ENCODE measurements around the gene ELN. TPM values are rescaled to one million over a fixed set of nuclear protein-coding genes. Genes with fewer than 3 reads are reported as not detected.
"Not testable (repeated sequence)": the region's sequence is repeated elsewhere in the genome, so short reads cannot be mapped to it uniquely, and the experiment has no call there.

The ELN gene
- total RNA-seq, 2 experiments from 2014 or later, result not detected

DNA sequence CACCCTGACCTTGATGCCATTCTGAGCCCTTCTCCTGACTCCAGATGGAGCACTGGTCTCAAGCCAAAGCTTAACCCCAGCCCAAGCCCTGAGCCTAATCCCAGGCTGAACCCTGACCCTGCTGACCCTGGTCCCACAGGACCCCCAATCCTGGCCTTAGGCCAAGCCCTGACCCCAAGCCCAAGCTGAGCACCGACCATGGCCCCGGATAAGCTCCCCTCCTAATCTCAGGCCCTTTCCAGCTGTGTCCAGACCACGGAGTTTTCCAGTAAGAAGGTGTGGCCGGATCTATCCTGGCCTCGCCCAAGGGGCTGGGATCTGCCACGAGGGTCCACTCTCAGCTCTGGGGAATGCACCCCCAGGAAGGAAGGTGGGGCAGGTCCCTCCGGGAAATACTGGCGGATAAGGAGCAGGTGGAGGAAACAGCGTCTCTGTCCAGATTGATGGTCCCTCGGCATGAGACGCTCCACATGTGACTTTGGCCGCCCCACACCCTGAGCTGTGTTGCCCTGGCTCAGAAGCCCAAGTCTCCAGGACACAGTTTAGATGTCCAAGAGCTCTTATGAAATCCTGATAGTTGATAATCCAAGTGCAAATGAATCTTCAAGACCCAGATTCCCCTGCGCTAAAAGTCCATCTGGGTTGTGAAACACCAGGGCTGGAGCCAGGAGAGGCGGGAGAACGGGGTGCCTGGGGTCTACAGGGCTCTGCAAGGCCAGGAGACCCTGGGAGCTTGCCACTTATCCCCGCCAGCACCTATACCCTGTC, 10.4 kb downstream of the ELN start:
- H3K27ac Mint-ChIP-seq, result no peak overlapping the region
- ATAC-seq (no peak), DNase-seq (no peak)
- no peaks in the 10 kb centered on the region for H3K36me3 Mint-ChIP-seq (ENCODE audit: low read depth)
- ChIA-PET POLR2A (no interaction called here), CTCF (interaction anchor here (1.8 kb wide), 1 partner anchor 13 kb away, joined by 16 read pairs; no protein-coding TSS in a partner anchor)
- H3K4me1 Mint-ChIP-seq, result no peaks in the 10 kb centered on the region
- no peak overlapping the region for H3K4me3 Mint-ChIP-seq
- no peaks in the 10 kb centered on the region for H3K9me3 Mint-ChIP-seq (ENCODE audit: low read depth)
- intact Hi-C loops (cut with DNase I, micrococcal nuclease), result no loop called here
- H3K27me3 Mint-ChIP-seq, result no peaks in the 10 kb centered on the region

DNA sequence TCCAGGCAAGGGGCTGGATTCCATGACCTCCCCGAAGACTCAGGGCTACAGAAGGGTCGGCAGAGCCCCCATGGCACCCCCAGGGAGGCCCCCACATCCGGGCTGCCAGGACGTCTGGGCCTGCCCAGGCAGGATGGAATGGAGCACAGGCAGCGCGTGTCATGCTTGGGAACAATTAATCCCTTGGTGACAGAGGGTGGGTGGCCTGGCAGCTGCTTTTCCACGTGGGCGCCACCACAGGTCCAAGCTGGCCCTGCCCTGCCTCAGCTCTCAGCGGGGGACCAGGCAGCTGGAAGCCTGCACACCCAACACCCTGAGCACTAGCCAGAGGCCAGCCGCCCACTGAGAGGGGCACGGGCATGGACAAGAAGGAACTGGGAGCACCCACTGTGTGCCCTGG, 11.4 kb downstream of the ELN start:
- DNase-seq (no peak), ATAC-seq (no peak)
- Mint-ChIP-seq H3K27ac (no peak overlapping the region), H3K9me3 (ENCODE audit: low read depth) (no peaks in the 10 kb centered on the region), H3K4me3 (no peak overlapping the region), H3K27me3 (no peaks in the 10 kb centered on the region), H3K4me1 (no peaks in the 10 kb centered on the region), H3K36me3 (ENCODE audit: low read depth) (no peaks in the 10 kb centered on the region)
- ChIA-PET CTCF (interaction anchor here (1.8 kb wide), 1 partner anchor 14 kb away, joined by 16 read pairs; no protein-coding TSS in a partner anchor), POLR2A (no interaction called here)
- intact Hi-C loops (cut with DNase I, micrococcal nuclease), result no loop called here

GRCh38 chr7:74040101-74040790, 12.3 kb downstream of the ELN start:
- no peaks in the 10 kb centered on the region for H3K9me3 Mint-ChIP-seq (ENCODE audit: low read depth)
- ChIA-PET CTCF (interaction anchor here (0.6 kb wide), 1 partner anchor 165 kb away, joined by 4 read pairs; no protein-coding TSS in a partner anchor), POLR2A (no interaction called here)
- ATAC-seq (no peak), DNase-seq (no peak)
- H3K27ac Mint-ChIP-seq, result no peak overlapping the region
- no peaks in the 10 kb centered on the region for H3K36me3 Mint-ChIP-seq (ENCODE audit: low read depth)
- no peaks in the 10 kb centered on the region for H3K27me3 Mint-ChIP-seq
- intact Hi-C loops (cut with DNase I, micrococcal nuclease), result no loop called here
- H3K4me1 Mint-ChIP-seq, result no peaks in the 10 kb centered on the region
- H3K4me3 Mint-ChIP-seq, result no peak overlapping the region

DNA sequence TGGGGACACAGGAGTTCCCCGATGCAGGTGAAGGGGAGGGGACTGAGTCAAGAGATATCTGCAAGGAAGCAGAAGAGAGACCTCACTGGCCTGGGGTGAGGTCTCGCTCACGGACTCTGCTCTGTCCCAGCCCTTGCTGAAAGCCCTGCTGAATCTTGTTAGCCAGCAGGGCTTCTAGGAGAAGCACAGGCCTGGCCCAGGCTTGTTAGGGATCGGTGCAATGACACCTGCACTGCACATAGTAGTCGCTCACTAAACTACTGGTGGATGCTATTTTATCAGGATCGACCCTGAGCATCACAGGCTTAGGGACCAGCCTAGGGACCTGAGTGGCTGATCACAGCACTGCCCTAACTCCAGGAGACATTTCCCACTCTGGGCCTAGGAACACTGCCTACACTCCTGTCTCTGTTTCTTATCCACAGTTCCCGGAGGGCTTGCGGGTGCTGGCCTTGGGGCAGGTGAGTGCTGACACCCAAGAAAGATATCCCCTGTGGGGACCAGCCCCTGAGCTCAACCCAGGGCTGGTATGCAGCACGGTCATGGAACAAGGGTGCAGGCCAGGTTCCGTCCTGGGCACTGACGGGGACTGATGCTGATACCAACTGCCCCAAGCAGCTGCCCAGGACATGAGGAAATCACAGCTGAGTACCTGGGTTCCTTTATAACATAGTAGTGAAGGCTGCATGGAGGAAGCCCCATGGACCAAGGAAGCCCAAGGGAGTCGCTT, 13.0 kb downstream of the ELN start:
- Mint-ChIP-seq H3K36me3 (ENCODE audit: low read depth) (no peaks in the 10 kb centered on the region), H3K27ac (no peak overlapping the region), H3K4me1 (no peaks in the 10 kb centered on the region), H3K4me3 (no peak overlapping the region), H3K27me3 (no peaks in the 10 kb centered on the region), H3K9me3 (ENCODE audit: low read depth) (no peaks in the 10 kb centered on the region)
- ChIA-PET POLR2A (no interaction called here), CTCF (interaction anchor here (0.6 kb wide), 1 partner anchor 165 kb away, joined by 4 read pairs; no protein-coding TSS in a partner anchor)
- intact Hi-C loops (cut with DNase I, micrococcal nuclease), result no loop called here
- no peak for ATAC-seq
- no peak for DNase-seq

DNA sequence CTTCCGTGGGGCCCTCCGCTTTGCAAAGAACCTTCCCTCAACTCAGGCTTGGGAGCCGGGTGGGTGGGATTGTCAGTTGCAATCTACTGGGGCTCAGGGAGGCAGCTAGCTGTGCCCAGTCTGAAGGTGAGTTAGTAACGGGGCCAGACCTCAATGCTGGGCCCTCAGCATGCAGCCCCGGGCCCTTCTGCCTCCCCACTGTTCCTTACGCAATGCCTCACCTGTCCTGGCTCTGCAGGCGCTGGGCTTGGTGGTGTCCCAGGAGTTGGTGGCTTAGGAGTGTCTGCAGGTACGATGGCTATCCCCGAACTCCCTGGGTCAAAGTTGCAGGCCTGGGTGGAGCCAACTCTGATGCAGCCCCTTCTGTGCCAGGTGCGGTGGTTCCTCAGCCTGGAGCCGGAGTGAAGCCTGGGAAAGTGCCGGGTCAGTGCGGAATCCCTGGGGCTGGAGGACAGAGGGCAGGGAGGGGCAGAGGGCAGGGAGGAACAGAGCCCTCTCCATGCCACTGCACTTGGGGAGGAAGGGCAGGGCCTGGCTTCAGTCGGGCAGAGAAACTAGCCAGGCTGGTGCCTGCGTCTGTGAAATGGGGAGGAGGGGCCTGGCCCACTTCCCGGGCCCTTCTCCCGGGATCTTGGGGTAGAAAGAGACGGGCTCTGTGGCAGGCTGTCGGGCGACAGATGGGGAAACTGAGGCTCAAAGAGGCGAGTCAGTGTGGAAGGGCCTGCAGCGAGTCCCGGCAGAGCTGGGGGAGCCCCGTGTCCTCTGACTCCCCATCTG, 15.0 kb downstream of the ELN start:
- Mint-ChIP-seq H3K36me3 (ENCODE audit: low read depth) (no peaks in the 10 kb centered on the region), H3K27me3 (no peaks in the 10 kb centered on the region)
- CTCF ChIA-PET, result no interaction called here

GRCh38 chr7:74043523-74043951, 15.6 kb downstream of the ELN start:
- Mint-ChIP-seq H3K27ac (no peak overlapping the region), H3K9me3 (ENCODE audit: low read depth) (no peaks in the 10 kb centered on the region), H3K4me1 (no peaks in the 10 kb centered on the region), H3K4me3 (no peak overlapping the region), H3K27me3 (no peaks in the 10 kb centered on the region), H3K36me3 (ENCODE audit: low read depth) (no peaks in the 10 kb centered on the region)
- ChIA-PET CTCF (no interaction called here), POLR2A (no interaction called here)
- ATAC-seq, result no peak
- no peak for DNase-seq
- intact Hi-C loops (cut with DNase I, micrococcal nuclease), result no loop called here

More for the DNA sequence above, 15.0 kb downstream of the ELN start:
- DNase-seq, result no peak
- Mint-ChIP-seq H3K4me3 (no peak overlapping the region), H3K4me1 (no peaks in the 10 kb centered on the region), H3K27ac (no peak overlapping the region), H3K9me3 (ENCODE audit: low read depth) (no peaks in the 10 kb centered on the region)
- POLR2A ChIA-PET, result no interaction called here
- ATAC-seq, result no peak
- intact Hi-C loops (cut with DNase I, micrococcal nuclease), result no loop called here

DNA sequence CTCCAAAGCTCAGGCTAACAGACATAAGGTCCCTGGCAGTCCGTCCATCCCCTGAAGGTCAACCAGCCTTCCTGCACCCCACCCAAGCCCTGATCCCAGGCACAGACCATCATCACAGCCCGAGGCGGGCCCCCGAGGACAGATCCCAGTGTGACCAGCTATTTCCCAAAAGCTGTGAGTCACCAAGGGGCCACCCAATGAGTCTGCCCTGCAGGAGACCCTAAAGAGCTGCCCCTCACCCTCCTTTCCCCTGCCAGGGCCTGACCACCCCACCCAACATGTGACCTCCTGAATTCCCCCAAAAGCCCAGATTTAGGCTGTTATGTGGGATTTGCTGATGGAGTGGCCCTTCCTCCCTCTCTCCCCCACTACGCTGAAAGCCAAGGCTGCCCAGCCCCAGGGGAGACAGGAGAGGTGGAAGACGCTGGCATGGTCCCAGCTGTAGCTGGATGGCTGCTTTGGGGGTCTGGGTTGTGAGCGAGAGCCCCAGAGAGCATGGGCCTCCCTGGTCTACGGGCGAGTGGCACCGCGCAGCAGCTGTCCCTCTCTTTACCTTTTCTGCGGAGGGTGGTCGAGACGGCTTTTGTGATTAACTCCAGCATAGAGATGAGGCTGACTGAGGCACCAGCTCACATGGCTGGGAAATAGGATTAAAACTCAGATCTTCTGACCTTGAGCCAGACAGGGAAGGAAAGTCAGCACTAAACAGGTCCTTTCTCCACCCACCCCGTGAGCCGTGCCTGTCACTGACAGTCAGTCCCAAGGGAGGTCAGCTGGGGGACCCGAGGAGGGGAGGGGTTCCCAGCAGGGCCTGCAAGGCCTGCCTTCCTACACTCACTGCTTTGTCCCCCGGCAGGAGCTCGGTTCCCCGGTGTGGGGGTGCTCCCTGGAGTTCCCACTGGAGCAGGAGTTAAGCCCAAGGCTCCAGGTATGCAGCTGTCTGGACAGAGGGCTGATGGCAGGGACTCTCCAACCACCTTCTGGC, 16.7 kb downstream of the ELN start:
- H3K36me3 Mint-ChIP-seq (ENCODE audit: low read depth), result no peaks in the 10 kb centered on the region
- intact Hi-C loops (cut with DNase I, micrococcal nuclease), result no loop called here
- H3K27ac Mint-ChIP-seq, result no peak overlapping the region
- H3K27me3 Mint-ChIP-seq, result no peaks in the 10 kb centered on the region
- CTCF ChIA-PET, result interaction anchor here (0.7 kb wide), 1 partner anchor 20 kb away, joined by 4 read pairs; no protein-coding TSS in a partner anchor
- H3K4me1 Mint-ChIP-seq, result no peaks in the 10 kb centered on the region
- DNase-seq (no peak), ATAC-seq (no peak)
- H3K4me3 Mint-ChIP-seq, result no peak overlapping the region
- POLR2A ChIA-PET, result no interaction called here
- H3K9me3 Mint-ChIP-seq (ENCODE audit: low read depth), result no peaks in the 10 kb centered on the region

GRCh38 chr7:74046581-74046980, 18.6 kb downstream of the ELN start:
- H3K27ac Mint-ChIP-seq; H3K4me1 Mint-ChIP-seq; DNase-seq; intact Hi-C loops (cut with DNase I, micrococcal nuclease); H3K27me3 Mint-ChIP-seq; H3K4me3 Mint-ChIP-seq; H3K36me3 Mint-ChIP-seq (ENCODE audit: low read depth); CTCF ChIA-PET; H3K9me3 Mint-ChIP-seq (ENCODE audit: low read depth); POLR2A ChIA-PET; ATAC-seq: not testable (repeated sequence)

DNA sequence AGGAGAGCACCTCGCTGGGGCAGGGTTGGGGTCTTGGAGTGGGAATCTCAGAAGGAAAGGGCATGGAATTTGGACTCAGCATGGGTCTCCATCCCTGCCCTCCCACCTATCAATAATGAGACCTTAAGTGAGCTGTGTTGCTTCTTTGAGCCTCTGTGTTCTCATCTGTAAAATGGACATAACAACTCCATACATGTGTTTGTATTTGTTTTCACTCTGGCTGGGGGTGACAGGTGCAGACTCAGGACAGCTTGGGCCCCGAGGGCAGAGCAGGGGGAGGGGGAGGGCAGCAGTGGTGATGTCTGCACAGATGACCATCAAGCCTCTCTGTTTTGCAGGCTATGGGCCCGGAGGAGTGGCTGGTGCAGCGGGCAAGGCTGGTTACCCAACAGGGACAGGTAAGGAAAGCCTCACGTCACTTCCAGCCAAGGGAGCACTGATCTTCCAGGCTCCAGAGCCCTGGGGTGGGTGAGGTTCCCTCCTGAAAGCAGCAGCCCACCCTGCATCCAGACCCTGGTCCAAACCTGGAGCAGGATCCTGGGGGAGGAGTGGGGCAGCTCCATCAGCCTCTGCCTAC, 19.9 kb downstream of the ELN start:
- no peaks in the 10 kb centered on the region for H3K36me3 Mint-ChIP-seq (ENCODE audit: low read depth)
- no peak for DNase-seq

DNA sequence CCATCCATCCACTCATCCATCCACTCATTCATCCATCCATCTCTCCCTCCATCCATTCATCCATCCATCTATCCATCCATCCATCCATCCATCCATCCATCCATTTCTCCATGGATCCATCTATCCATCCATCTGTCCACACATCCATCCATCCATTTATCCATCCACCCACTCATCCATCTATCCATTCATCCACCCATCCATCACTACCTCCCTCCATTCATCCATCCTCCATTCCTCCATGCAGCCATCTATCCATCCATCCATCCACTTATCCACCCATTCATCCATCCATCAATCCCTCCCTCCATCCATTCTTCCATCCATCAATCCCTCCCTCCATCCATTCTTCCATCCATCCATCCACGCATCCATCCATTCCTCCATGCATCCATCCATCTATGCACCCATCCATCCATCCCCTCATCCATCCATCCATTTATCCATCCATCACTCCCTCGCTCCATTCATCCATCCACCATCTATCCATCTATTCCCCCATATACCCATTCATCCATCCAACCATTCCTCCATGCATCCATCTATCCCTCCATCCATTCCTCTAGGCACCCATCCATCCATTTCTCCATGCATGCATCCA, 21.1 kb downstream of the ELN start:
- Mint-ChIP-seq H3K4me1 (no peaks in the 10 kb centered on the region), H3K36me3 (ENCODE audit: low read depth) (no peaks in the 10 kb centered on the region), H3K27ac (no peak overlapping the region), H3K27me3 (no peaks in the 10 kb centered on the region), H3K4me3 (no peak overlapping the region), H3K9me3 (ENCODE audit: low read depth) (no peaks in the 10 kb centered on the region)
- no peak for ATAC-seq
- POLR2A ChIA-PET, result no interaction called here
- intact Hi-C loops (cut with DNase I, micrococcal nuclease), result no loop called here
- DNase-seq, result no peak
- CTCF ChIA-PET, result no interaction called here

More for the DNA sequence above, 19.9 kb downstream of the ELN start:
- CTCF ChIA-PET, result no interaction called here
- intact Hi-C loops (cut with DNase I, micrococcal nuclease), result no loop called here
- H3K9me3 Mint-ChIP-seq (ENCODE audit: low read depth), result no peaks in the 10 kb centered on the region
- no peak overlapping the region for H3K27ac Mint-ChIP-seq
- no peaks in the 10 kb centered on the region for H3K4me1 Mint-ChIP-seq
- no peaks in the 10 kb centered on the region for H3K27me3 Mint-ChIP-seq
- H3K4me3 Mint-ChIP-seq, result no peak overlapping the region
- no peak for ATAC-seq
- POLR2A ChIA-PET, result no interaction called here

All from activated CD4-positive, alpha-beta T cell treated with anti-CD3 and anti-CD28 coated beads for 36 hours (primary cell).